ENCODE measurements around the gene KBTBD12.
"Not testable (repeated sequence)": the region's sequence is repeated elsewhere in the genome, so short reads cannot be mapped to it uniquely, and the experiment has no call there.

The KBTBD12 gene

GRCh38 chr3:127889976-127890650 lies 24.9 kb upstream of the KBTBD12 start:
- no peak overlapping the region for H3K4me3 ChIP-seq (replicated peaks; ENCODE audit: low read depth, low read length)
- peak; percentile 5 for TF ChIP-seq CTCF (IDR thresholded peaks at IDR 0.05; ENCODE audit: low read depth, low read length, missing control alignments)
- no peak for DNase-seq (ENCODE audit: extremely low read depth, low read depth)

- TF ChIP-seq CTCF (IDR thresholded peaks at IDR 0.05; ENCODE audit: low read depth, low read length, missing control alignments), result peak; percentile 13
- DNase-seq (ENCODE audit: extremely low read depth, low read depth), result peak; percentile 35
- H3K4me3 ChIP-seq (replicated peaks; ENCODE audit: low read depth, low read length), result not testable (repeated sequence)
Measured at GRCh38 chr3:127890651-127891290, 24.3 kb upstream of the KBTBD12 start.

GRCh38 chr3:127894481-127894880 lies 20.6 kb upstream of the KBTBD12 start:
- no peak for DNase-seq (ENCODE audit: extremely low read depth, low read depth)
- no peak for TF ChIP-seq CTCF (IDR thresholded peaks at IDR 0.05; ENCODE audit: low read depth, low read length, missing control alignments)
- H3K4me3 ChIP-seq (replicated peaks; ENCODE audit: low read depth, low read length), result no peak overlapping the region

GRCh38 chr3:127899200-127899599 lies 15.8 kb upstream of the KBTBD12 start:
- no peak overlapping the region for H3K4me3 ChIP-seq (replicated peaks; ENCODE audit: low read depth, low read length)
- DNase-seq (ENCODE audit: extremely low read depth, low read depth), result no peak
- TF ChIP-seq CTCF (IDR thresholded peaks at IDR 0.05; ENCODE audit: low read depth, low read length, missing control alignments), result no peak

GRCh38 chr3:127899766-127900165 lies 15.3 kb upstream of the KBTBD12 start:
- TF ChIP-seq CTCF (IDR thresholded peaks at IDR 0.05; ENCODE audit: low read depth, low read length, missing control alignments), result no peak
- no peak for DNase-seq (ENCODE audit: extremely low read depth, low read depth)

GRCh38 chr3:127900536-127900935 lies 14.5 kb upstream of the KBTBD12 start:
- TF ChIP-seq CTCF (IDR thresholded peaks at IDR 0.05; ENCODE audit: low read depth, low read length, missing control alignments), result no peak
- no peak overlapping the region for H3K4me3 ChIP-seq (replicated peaks; ENCODE audit: low read depth, low read length)
- no peak for DNase-seq (ENCODE audit: extremely low read depth, low read depth)

More at GRCh38 chr3:127899766-127900165, 15.3 kb upstream of the KBTBD12 start:
- H3K4me3 ChIP-seq (replicated peaks; ENCODE audit: low read depth, low read length), result no peak overlapping the region

Measured in HFF-Myc (cell line).